Thymus (tissue), 2 donors: ENCODE results near the gene SPAAR. TPM values are rescaled to one million over a fixed set of nuclear protein-coding genes. Genes with fewer than 3 reads are reported as not detected.

Experiments used
- polyA plus RNA-seq: library from polyadenylated mRNA; stranded (reverse); fragments of 200-250 nt; gene quantifications from one replicate; pipeline ENCODE4 v1.2.3, GENCODE V29; 2013
- total RNA-seq: library from RNA; stranded (reverse); fragments of 120-200 nt; gene quantifications from one replicate; pipeline ENCODE4 v1.2.4, GENCODE V29; 2013
- donor health status: healthy.

Gene SPAAR
- total and polyA plus RNA-seq, 2 donors: 0.09 to 1.2 TPM

Other genes with a start within 250 kb of the SPAAR start
- 3.9 TPM for gene ARHGEF39, start 244.3 kb upstream of the SPAAR start, total RNA-seq
- 1.5 TPM for gene ARHGEF39, start 244.3 kb upstream of the SPAAR start, polyA plus RNA-seq
- 1.0 TPM for gene CA9, start 235.6 kb upstream of the SPAAR start, total RNA-seq
- gene CA9, start 235.6 kb upstream of the SPAAR start, polyA plus RNA-seq: 0.50 TPM
- 28.6 TPM for gene TPM2, start 219.6 kb upstream of the SPAAR start, total RNA-seq
- 475 TPM for gene TPM2, start 219.6 kb upstream of the SPAAR start, polyA plus RNA-seq
- gene TLN1, start 177.3 kb upstream of the SPAAR start, total RNA-seq: 83.0 TPM
- 74.5 TPM for gene TLN1, start 177.3 kb upstream of the SPAAR start, polyA plus RNA-seq
- 23.2 TPM for gene CREB3, start 176.8 kb upstream of the SPAAR start, total RNA-seq
- 25.6 TPM for gene CREB3, start 176.8 kb upstream of the SPAAR start, polyA plus RNA-seq
- 21.7 TPM for gene GBA2, start 160.3 kb upstream of the SPAAR start, total RNA-seq
- 36.9 TPM for gene GBA2, start 160.3 kb upstream of the SPAAR start, polyA plus RNA-seq
- 7.4 TPM for gene RGP1, start 160.2 kb upstream of the SPAAR start, total RNA-seq
- 6.5 TPM for gene RGP1, start 160.2 kb upstream of the SPAAR start, polyA plus RNA-seq
- gene MSMP, start 155.2 kb upstream of the SPAAR start, total RNA-seq: not detected
- 0.25 TPM for gene MSMP, start 155.2 kb upstream of the SPAAR start, polyA plus RNA-seq
- gene NPR2, start 117.9 kb upstream of the SPAAR start, total RNA-seq: 4.3 TPM
- 9.3 TPM for gene NPR2, start 117.9 kb upstream of the SPAAR start, polyA plus RNA-seq
- 3.1 TPM for gene SPAG8, start 97.2 kb upstream of the SPAAR start, total RNA-seq
- gene SPAG8, start 97.2 kb upstream of the SPAAR start, polyA plus RNA-seq: 3.4 TPM
- 68.4 TPM for gene HINT2, start 94.4 kb upstream of the SPAAR start, total RNA-seq
- 68.3 TPM for gene HINT2, start 94.4 kb upstream of the SPAAR start, polyA plus RNA-seq
- gene FAM221B, start 80.8 kb upstream of the SPAAR start, total RNA-seq: under 0.01 TPM
- gene FAM221B, start 80.8 kb upstream of the SPAAR start, polyA plus RNA-seq: 0.05 TPM
- gene TMEM8B, start 80.3 kb upstream of the SPAAR start, total RNA-seq: 1.5 TPM
- 11.9 TPM for gene TMEM8B, start 80.3 kb upstream of the SPAAR start, polyA plus RNA-seq
- gene OR13J1, start 39.1 kb upstream of the SPAAR start, total RNA-seq: not detected
- gene OR13J1, start 39.1 kb upstream of the SPAAR start, polyA plus RNA-seq: not detected
- gene HRCT1, start 3.3 kb upstream of the SPAAR start, total RNA-seq: 0.14 TPM
- 6.1 TPM for gene HRCT1, start 3.3 kb upstream of the SPAAR start, polyA plus RNA-seq
- gene OR2S2, start 48.7 kb downstream of the SPAAR start, total RNA-seq: not detected
- 0.02 TPM for gene OR2S2, start 48.7 kb downstream of the SPAAR start, polyA plus RNA-seq
- 3.3 TPM for gene RECK, start 127.4 kb downstream of the SPAAR start, total RNA-seq
- gene RECK, start 127.4 kb downstream of the SPAAR start, polyA plus RNA-seq: 6.6 TPM
- gene GLIPR2, start 227.2 kb downstream of the SPAAR start, total RNA-seq: 19.8 TPM
- 27.0 TPM for gene GLIPR2, start 227.2 kb downstream of the SPAAR start, polyA plus RNA-seq